AG09319 (cell line): Measurements from ENCODE around the gene TAOK3.

Experiments used
- DNase-seq: peaks from one replicate; pipeline ENCODE4 v3.0.0-alpha.2; 2010; ENCODE audit warnings: low read depth; ENCODE audit errors: extremely low read depth
- TF ChIP-seq, protein P1 (sequence below): IDR thresholded peaks from 2 replicates; pipeline ENCODE4 v1.5.1; 2011; ENCODE audit warnings: low read depth, mild to moderate bottlenecking, inconsistent platforms, low read length, moderate library complexity

TAOK3 gene

DNA sequence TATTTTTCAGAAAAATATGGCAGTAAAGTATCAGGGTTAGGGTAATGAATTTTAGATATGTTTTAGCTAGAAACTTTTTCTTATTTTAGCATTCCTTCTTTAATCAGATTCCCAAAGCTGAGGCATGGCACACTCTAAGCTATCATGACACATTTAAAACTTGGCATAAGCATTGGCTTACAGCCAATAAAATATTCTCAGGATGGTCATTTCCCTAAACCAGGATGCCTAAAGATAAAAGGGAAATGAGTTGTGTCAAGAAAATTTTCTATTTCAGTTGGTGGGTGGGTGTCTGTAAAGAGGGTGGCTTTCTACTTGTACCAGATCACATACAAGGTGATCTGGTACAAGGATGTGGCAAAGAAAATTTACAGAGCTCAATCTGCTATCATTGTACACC lies 189.0 kb downstream of the TAOK3 start:
- no peak for DNase-seq
- TF ChIP-seq, protein P1, sequence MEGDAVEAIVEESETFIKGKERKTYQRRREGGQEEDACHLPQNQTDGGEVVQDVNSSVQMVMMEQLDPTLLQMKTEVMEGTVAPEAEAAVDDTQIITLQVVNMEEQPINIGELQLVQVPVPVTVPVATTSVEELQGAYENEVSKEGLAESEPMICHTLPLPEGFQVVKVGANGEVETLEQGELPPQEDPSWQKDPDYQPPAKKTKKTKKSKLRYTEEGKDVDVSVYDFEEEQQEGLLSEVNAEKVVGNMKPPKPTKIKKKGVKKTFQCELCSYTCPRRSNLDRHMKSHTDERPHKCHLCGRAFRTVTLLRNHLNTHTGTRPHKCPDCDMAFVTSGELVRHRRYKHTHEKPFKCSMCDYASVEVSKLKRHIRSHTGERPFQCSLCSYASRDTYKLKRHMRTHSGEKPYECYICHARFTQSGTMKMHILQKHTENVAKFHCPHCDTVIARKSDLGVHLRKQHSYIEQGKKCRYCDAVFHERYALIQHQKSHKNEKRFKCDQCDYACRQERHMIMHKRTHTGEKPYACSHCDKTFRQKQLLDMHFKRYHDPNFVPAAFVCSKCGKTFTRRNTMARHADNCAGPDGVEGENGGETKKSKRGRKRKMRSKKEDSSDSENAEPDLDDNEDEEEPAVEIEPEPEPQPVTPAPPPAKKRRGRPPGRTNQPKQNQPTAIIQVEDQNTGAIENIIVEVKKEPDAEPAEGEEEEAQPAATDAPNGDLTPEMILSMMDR = no peak

DNA sequence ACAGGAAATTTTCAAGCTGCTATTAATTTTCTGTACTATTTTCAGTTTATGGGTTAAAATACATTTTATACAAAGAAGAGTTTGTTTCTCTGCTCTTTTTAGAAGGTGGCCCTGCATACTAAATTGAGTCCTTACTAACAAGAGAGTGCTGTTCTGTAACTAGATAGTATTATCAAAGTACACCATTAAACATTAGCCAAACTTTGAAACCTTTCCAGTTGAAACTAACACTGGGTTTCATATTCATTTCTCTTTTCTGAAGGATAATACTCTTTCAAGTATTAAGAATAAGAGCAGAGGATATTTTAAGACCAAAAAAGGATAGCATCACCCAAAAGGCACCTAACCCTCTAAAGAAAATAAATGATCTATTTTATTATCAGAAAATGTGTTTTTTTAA lies 189.6 kb downstream of the TAOK3 start:
- DNase-seq = no peak
- TF ChIP-seq, protein P1 = no peak

DNA sequence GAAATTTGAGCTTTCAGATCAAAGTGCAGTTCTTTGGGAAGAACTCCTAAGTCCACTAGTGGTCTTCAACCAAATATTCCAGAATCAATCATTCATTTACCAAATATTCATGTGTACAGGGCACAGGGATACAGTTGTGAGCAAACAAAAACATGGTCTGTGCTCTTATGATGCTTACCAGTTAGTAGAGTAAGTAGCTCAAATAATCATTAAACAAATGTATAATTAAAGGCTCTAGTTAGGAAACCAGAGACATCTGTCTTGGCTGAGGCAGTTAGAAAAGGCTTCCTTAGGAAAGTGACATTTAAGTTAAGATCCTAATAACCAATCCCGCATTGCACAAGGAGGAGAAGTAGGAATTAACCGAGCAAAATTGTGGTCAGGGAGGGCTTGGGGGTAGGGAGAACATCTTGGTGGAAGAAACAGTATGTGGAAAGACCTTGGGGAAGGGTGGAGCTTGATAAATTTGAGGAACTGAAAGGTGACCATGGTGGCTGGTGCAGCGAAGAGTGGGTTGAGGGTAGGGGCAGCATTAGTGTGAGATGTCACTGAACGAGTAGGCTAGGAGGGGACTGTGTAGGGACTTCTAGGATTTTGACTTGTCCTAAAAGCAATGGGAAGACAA lies 196.8 kb downstream of the TAOK3 start:
- no peak for DNase-seq
- TF ChIP-seq, protein P1 = no peak

DNA sequence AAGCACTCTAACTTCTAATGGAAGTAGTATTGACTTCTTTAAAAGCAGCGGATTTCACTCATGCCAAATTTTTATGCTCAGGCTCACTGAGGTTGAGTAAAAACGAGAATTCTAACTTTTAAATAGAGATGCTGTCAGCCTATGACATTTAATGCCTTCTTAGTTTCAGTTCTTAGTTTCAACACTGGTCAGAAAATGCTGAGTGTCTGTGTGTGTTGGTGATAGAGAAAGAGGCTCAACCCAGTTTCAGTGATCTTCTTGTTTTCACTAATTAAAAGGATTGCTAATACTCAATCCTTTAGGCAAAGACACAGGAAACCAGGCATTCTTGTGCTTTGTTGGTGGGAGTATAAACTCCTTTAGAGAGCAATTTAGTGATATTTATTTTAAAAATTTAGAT lies 205.8 kb downstream of the TAOK3 start:
- TF ChIP-seq, protein P1 = no peak
- DNase-seq = no peak

DNA sequence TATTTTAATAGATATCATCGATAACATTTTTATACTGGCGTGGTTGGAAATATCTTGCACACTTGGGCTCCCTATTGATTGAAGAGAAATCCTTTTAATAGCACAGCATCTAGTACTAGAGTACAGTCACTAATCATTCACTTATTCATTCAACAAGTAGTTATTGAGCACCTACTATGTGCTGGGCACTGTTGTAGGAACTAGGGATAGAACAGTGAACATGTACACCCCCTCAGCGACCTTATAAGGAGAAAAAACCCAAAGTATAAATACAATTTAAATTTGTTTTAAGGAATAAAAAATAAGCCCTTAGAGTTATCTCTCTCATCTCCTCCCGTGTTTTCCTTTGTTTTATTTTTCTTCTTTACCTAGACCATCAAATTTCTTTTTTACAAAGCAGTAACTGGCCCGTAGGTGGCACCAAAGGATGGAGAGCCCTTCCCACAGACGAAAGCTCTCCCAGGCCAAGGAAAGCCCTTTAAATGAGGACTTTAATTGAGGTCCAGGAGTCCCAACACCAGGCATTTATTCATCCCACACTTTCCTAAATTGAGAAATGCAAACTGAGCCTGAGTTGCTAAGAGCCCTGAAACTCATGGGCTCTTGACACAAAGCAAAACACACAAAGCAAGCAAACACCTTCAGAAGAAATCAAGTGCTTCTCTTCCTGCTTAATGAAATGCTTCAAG lies 207.8 kb downstream of the TAOK3 start:
- TF ChIP-seq, protein P1 = peak; percentile 54
- DNase-seq = no peak

DNA sequence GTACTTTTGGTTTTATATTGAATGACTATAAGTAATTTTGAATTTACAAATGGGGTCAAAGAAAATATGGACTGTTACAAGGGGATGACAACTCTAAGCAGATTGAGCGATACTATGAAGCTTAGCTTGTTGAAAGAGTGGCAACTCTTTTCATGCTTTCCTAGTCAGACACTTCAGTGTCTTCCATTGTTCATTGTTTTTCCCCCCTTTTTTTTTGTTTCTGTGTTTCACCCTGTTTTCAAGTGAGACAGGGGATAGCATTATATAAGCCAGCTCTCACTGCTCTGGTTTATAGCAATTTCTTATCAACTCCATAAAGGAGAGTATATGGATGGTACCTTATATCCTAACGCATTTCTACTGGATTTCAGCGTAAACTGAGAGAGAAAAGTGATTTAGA lies 212.2 kb downstream of the TAOK3 start:
- DNase-seq = no peak
- TF ChIP-seq, protein P1 = no peak

DNA sequence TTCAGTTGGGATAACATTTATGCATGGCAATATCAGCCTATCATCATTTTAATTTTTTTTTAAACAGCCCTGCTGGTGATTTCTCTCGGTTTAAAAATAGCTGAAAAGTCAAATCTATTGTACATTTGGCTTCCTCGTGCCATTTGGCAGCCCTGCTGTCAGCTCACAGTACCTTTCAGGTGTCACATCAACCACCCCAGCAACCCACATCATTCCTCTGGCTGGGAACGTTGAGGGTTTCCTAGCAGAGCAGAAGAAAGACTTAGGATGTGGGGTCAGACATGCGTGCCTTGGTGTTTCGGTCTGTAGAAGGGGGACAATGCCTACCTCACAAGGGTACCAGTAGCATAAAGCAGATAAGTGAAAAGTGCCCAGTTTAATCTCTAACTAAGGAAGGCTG lies 221.0 kb downstream of the TAOK3 start:
- no peak for DNase-seq
- TF ChIP-seq, protein P1 = no peak
